H1 (cell line): ENCODE results near the gene CHST11.

ENCODE experiments used
- CEBPB ChIP-seq: IDR thresholded peaks from 2 replicates; pipeline ENCODE4 v1.6.1; 2012; ENCODE audit warnings: low read depth, low read length
- CREB1 ChIP-seq: IDR thresholded peaks from 2 replicates; pipeline ENCODE4 v1.6.1; 2012; ENCODE audit warnings: inconsistent platforms
- GABPA ChIP-seq: IDR thresholded peaks from 2 replicates; pipeline ENCODE4 v1.6.1; 2011; ENCODE audit warnings: mild to moderate bottlenecking, low read length, moderate library complexity, borderline replicate concordance; ENCODE audit not compliant: insufficient read depth
- HDAC6 ChIP-seq: IDR thresholded peaks from one replicate; pipeline ENCODE4 v1.7.1; 2012; ENCODE audit warnings: low read depth, mild to moderate bottlenecking, inconsistent platforms, low read length, moderate library complexity
- KDM1A ChIP-seq: fragments of 200-600, 300-600 bp; sonication (generic); IDR thresholded peaks from 2 replicates; pipeline ENCODE4 v1.7.1; 2016; ENCODE audit warnings: mild to moderate bottlenecking, low read length, borderline replicate concordance
- PHF8 ChIP-seq: fragments of 200-600 bp; sonication (generic); conservative IDR thresholded peaks from 2 replicates; pipeline ENCODE4 v1.7.1; 2012; ENCODE audit warnings: low read depth, mild to moderate bottlenecking, inconsistent platforms, low read length, moderate library complexity
- POLR2A ChIP-seq, 2 experiments: IDR thresholded peaks; 1 replicate in 1 of 2; 2 replicates in 1 of 2; pipeline ENCODE4 v1.6.1; 2011; ENCODE audit warnings: low read depth in 2 of 2, low read length in 2 of 2, mild to moderate bottlenecking in 2 of 2; ENCODE audit errors: control extremely low read depth in 1 of 2
- SIN3A ChIP-seq, 2 experiments: IDR thresholded peaks in 1 of 2; conservative IDR thresholded peaks in 1 of 2; 2 replicates each; pipeline ENCODE4 v1.6.1; 2011 to 2012; ENCODE audit warnings: low read length in 2 of 2, improper control_type of control experiment in 1 of 2, low read depth in 1 of 2, mild to moderate bottlenecking in 1 of 2
- TAF1 ChIP-seq: IDR thresholded peaks from 2 replicates; pipeline ENCODE4 v1.6.1; 2011; ENCODE audit warnings: mild to moderate bottlenecking, low read depth, low read length
- YY1 ChIP-seq: IDR thresholded peaks from 2 replicates; pipeline ENCODE4 v1.6.1; 2011; ENCODE audit warnings: low read depth, mild to moderate bottlenecking, low read length
- ZNF274 ChIP-seq: IDR thresholded peaks from 2 replicates; pipeline ENCODE4 v1.7.0; 2012; ENCODE audit warnings: low read length, borderline replicate concordance; ENCODE audit errors: extremely low read depth
- TF ChIP-seq, protein P1 (sequence below), 3 experiments: IDR thresholded peaks; 1 replicate in 2 of 3; 2 replicates in 1 of 3; pipeline versions ENCODE4 v1.5.1 to v1.6.1; 2011; ENCODE audit warnings: low read length in 3 of 3, mild to moderate bottlenecking in 3 of 3, inconsistent platforms in 2 of 3, low read depth in 1 of 3, moderate library complexity in 1 of 3; ENCODE audit not compliant: insufficient read depth in 1 of 3; ENCODE audit errors: control extremely low read depth in 1 of 3
- TF ChIP-seq, protein P2 (sequence below): IDR thresholded peaks from 2 replicates; pipeline ENCODE4 v1.6.1; 2012; ENCODE audit warnings: inconsistent platforms

DNA sequence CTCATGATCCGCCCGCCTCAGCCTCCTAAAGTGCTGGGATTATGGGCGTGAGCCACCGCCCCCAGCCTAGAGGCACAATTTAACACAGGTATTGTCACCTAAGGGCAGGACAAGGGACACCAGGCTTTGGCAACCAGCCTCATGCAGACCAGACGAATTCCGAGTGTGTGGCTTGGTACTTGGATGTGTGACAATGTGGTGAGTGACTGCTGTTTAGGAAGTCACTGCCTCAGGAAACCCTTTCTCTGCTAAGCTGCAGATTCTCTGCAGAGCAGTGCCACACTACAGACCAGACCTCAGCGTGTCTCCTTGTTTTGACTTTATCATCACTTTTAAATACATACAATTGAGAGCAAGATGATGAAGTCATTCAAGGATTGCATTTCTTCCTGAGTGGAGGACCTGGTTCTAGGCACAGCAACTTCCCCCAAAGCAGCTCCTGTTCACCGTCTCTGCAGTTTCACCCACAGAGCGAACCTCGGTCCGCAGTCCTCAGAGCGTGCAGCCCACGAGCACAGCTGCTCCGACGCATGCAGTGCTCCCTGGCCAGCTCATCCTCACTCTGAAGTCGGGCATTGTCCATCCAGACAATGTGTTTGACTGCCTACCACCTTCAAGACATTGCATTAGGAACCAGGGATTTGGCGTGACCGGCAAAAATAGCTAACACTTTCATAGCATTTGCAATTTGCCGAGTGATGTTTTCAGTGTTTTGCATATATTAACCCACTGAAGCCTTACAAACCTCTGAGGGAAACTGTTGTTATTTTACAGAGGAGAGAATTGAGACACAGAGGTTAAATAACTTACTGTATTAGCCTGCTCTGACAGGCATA lies 235.2 kb downstream of the CHST11 start:
- TF ChIP-seq, protein P1, sequence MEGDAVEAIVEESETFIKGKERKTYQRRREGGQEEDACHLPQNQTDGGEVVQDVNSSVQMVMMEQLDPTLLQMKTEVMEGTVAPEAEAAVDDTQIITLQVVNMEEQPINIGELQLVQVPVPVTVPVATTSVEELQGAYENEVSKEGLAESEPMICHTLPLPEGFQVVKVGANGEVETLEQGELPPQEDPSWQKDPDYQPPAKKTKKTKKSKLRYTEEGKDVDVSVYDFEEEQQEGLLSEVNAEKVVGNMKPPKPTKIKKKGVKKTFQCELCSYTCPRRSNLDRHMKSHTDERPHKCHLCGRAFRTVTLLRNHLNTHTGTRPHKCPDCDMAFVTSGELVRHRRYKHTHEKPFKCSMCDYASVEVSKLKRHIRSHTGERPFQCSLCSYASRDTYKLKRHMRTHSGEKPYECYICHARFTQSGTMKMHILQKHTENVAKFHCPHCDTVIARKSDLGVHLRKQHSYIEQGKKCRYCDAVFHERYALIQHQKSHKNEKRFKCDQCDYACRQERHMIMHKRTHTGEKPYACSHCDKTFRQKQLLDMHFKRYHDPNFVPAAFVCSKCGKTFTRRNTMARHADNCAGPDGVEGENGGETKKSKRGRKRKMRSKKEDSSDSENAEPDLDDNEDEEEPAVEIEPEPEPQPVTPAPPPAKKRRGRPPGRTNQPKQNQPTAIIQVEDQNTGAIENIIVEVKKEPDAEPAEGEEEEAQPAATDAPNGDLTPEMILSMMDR (IDR thresholded peaks at IDR 0.05; ENCODE audit: control extremely low read depth in 1 of 3, insufficient read depth in 1 of 3, low read depth in 1 of 3, low read length in 3 of 3): no peak
- TF ChIP-seq SIN3A (conservative IDR thresholded peaks at IDR 0.05 in 1 of 2, IDR thresholded peaks at IDR 0.05 in 1 of 2; ENCODE audit: low read depth in 1 of 2, low read length in 2 of 2) (no peak), YY1 (no peak), ZNF274 (no peak), TAF1 (no peak), PHF8 (no peak), CREB1 (no peak), KDM1A (no peak), CEBPB (no peak), GABPA (no peak), HDAC6 (no peak), POLR2A (IDR thresholded peaks at IDR 0.05; ENCODE audit: control extremely low read depth in 1 of 2, low read depth in 2 of 2, low read length in 2 of 2) (no peak)
- TF ChIP-seq, protein P2, sequence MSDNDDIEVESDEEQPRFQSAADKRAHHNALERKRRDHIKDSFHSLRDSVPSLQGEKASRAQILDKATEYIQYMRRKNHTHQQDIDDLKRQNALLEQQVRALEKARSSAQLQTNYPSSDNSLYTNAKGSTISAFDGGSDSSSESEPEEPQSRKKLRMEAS: no peak
